ENCODE data around the gene MICB. TPM values are rescaled to one million over a fixed set of nuclear protein-coding genes. Genes with fewer than 3 reads are reported as not detected.

Gene MICB
- total RNA-seq, 1 donor from 2014 or later, result 0.14 TPM

GRCh38 chr6:31478186-31478950, 19.6 kb upstream of the MICB start:
- H3K4me1 Mint-ChIP-seq (ENCODE audit: unreplicated experiment), result no peaks in the 10 kb centered on the region
- H3K9me3 Mint-ChIP-seq, result no peaks in the 10 kb centered on the region
- no peak overlapping the region for H3K27ac Mint-ChIP-seq
- H3K4me3 Mint-ChIP-seq, result no peak overlapping the region
- H3K36me3 Mint-ChIP-seq, result no peaks in the 10 kb centered on the region
- H3K27me3 Mint-ChIP-seq, result peaks cover 62% of the 10 kb centered on the region
- TF ChIP-seq CTCF (conservative IDR thresholded peaks at IDR 0.05), result no peak
- DNase-seq (ENCODE audit: extremely low spot score, unreplicated experiment), result no peak

GRCh38 chr6:31479151-31479932, 18.6 kb upstream of the MICB start:
- H3K4me1 Mint-ChIP-seq (ENCODE audit: unreplicated experiment), result no peaks in the 10 kb centered on the region
- TF ChIP-seq CTCF (conservative IDR thresholded peaks at IDR 0.05), result no peak
- H3K4me3 Mint-ChIP-seq, result no peak overlapping the region
- no peaks in the 10 kb centered on the region for H3K9me3 Mint-ChIP-seq
- H3K36me3 Mint-ChIP-seq, result no peaks in the 10 kb centered on the region
- DNase-seq (ENCODE audit: extremely low spot score, unreplicated experiment), result no peak
- H3K27ac Mint-ChIP-seq, result no peak overlapping the region
- peaks cover 58% of the 10 kb centered on the region for H3K27me3 Mint-ChIP-seq

GRCh38 chr6:31479933-31480535, 17.9 kb upstream of the MICB start:
- Mint-ChIP-seq H3K4me1 (ENCODE audit: unreplicated experiment) (no peaks in the 10 kb centered on the region), H3K9me3 (no peaks in the 10 kb centered on the region), H3K27ac (no peak overlapping the region), H3K36me3 (no peaks in the 10 kb centered on the region), H3K4me3 (no peak overlapping the region), H3K27me3 (peaks cover 60% of the 10 kb centered on the region)
- TF ChIP-seq CTCF (conservative IDR thresholded peaks at IDR 0.05), result no peak
- no peak for DNase-seq (ENCODE audit: extremely low spot score, unreplicated experiment)

- no peak for DNase-seq (ENCODE audit: extremely low spot score, unreplicated experiment)
- Mint-ChIP-seq H3K27me3 (peaks cover 55% of the 10 kb centered on the region), H3K4me3 (no peak overlapping the region), H3K9me3 (no peaks in the 10 kb centered on the region), H3K36me3 (no peaks in the 10 kb centered on the region), H3K27ac (no peak overlapping the region), H3K4me1 (ENCODE audit: unreplicated experiment) (no peaks in the 10 kb centered on the region)
- TF ChIP-seq CTCF (conservative IDR thresholded peaks at IDR 0.05), result no peak
Observed at GRCh38 chr6:31480574-31480973, 17.4 kb upstream of the MICB start.

- Mint-ChIP-seq H3K36me3 (no peaks in the 10 kb centered on the region), H3K4me3 (no peak overlapping the region), H3K4me1 (ENCODE audit: unreplicated experiment) (no peaks in the 10 kb centered on the region), H3K9me3 (no peaks in the 10 kb centered on the region), H3K27me3 (peaks cover 35% of the 10 kb centered on the region), H3K27ac (no peak overlapping the region)
- TF ChIP-seq CTCF (conservative IDR thresholded peaks at IDR 0.05), result no peak
- DNase-seq (ENCODE audit: extremely low spot score, unreplicated experiment), result no peak
Observed at GRCh38 chr6:31483392-31483791, 14.6 kb upstream of the MICB start.

All from type B pancreatic cell (in vitro differentiated cells).